Muscle of back (tissue), 11 donors: ENCODE results near the gene CLCF1. TPM values are rescaled to one million over a fixed set of nuclear protein-coding genes. Genes with fewer than 3 reads are reported as not detected.

ENCODE experiments used
- DNase-seq, 3 donors: peaks; one replicate each; pipeline versions ENCODE4 v3.0.0 to v3.0.0-alpha.2; 2013
- polyA plus RNA-seq, 10 donors: library from polyadenylated mRNA; unstranded; fragments of 120-200 nt; gene quantifications; one replicate each; pipeline ENCODE4 v1.2.1, GENCODE V29; 2013; ENCODE audit not compliant: insufficient read length in 10 of 10

CLCF1 gene
- polyA plus RNA-seq, 10 donors, result 1.7 to 3.8 (median 2.4) TPM

- DNase-seq, result no peak
Observed at GRCh38 chr11:67396259-67396581, 22.8 kb upstream of the CLCF1 start.

- no peak for DNase-seq
Observed at GRCh38 chr11:67395555-67396258, 22.3 kb upstream of the CLCF1 start.

GRCh38 chr11:67393990-67394389 is 20.6 kb upstream of the CLCF1 start:
- DNase-seq, result no peak

DNA sequence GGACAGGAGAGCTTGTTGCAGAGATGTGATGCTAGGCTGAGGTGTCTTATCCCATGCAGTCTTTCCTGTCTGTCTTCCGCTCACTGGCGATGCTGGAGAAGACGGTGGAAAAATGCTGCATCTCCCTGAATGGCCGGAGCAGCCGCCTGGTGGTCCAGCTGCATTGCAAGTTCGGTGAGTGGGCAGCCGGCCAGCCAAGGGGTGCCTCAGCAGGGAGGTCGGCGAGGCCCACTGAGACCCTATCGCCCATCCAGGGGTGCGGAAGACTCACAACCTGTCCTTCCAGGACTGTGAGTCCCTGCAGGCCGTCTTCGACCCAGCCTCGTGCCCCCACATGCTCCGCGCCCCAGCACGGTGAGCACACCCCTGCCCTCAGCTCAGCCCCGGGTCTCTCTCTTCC is 20.0 kb upstream of the CLCF1 start:
- no peak for DNase-seq

DNA sequence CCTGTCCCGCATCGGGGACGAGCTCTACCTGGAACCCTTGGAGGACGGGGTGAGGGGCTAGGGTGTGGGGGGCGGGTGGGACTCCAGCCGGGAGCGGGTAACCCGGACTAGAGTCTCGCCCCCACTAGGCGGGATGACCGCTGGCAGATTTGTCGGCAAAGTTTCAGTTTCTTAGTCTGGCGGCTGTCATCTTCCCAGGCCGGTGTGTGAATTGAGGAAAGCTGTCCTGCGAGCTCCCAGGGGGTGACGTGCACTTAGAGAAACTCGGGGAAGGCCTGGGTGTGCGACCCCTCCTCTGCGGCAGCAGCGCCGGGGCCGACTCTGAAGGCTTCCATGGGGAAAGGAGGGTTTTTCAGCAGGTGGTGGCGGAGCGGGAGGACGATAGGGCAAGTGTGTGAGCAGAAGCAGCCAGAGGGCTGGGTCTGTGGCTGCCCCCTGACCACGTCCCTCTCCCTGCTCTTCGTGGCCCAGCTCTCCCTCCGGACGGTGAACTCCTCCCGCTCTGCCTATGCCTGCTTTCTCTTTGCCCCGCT is 18.9 kb upstream of the CLCF1 start:
- no peak for DNase-seq

DNA sequence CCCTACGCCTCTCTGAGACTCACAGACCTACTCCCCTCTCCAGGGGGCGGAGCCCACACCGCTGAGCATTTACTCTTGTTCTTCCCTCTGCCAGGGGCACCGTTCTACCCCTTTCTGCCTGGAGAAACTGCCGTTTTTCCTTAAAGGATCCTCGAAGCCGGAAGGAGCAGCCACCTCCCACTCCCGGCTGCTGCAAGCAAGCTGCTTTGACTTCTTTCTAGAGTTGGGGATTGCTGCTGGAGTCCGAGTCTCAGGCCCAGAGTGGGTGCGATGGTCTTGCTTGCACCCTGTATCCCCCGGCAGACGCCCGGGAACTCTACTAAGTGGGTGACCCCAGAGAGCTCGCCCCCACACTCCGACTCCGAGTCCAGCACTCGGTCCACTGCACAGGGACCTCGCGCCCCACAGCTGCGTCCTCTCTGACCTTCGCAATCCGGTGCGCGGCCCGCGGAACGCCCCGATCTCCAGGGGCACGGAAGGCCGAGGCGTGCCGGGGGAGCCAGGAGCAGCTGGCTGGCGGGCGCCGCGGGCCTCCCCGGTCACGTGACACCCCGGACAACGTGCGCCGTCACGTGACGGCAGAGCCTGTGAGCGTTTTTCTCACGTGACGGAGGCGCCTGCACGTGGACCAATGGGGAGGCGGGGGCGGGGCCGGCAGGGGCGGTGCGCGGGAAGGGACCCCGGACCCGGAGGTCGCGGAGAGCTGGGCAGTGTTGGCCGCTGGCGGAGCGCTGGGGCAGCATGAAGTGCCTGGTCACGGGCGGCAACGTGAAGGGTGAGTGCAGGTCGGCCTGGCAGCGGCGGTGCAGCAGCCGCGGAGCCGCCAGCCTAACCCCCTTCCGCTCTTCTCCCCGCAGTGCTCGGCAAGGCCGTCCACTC is 18.1 kb upstream of the CLCF1 start, which contains the start of gene RAD9A:
Gene RAD9A, plus strand, starts transcription at position 683 of the 879 bp plus-strand sequence. Its CDS starts 59 bp downstream, at position 742.
- peak; percentile 95 to 98 (median 97) for DNase-seq

DNA sequence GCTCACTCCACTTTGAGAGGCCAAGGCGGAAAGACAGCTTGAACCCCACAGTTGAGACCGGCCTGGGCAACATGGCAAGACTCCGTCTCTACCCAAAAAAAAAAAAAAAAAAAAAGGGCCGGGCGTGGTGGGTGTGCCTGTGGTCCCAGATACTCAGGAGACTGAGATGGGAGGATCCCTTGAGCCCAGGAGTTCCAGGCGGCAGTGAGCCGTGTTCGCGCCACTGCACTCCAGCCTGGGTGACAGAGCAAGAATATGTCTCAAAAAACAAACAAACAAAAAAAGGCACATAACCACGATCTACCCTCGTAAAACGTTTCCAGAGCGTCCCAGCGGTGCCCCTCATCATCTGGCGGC is 17.5 kb upstream of the CLCF1 start:
- DNase-seq, result no peak

DNA sequence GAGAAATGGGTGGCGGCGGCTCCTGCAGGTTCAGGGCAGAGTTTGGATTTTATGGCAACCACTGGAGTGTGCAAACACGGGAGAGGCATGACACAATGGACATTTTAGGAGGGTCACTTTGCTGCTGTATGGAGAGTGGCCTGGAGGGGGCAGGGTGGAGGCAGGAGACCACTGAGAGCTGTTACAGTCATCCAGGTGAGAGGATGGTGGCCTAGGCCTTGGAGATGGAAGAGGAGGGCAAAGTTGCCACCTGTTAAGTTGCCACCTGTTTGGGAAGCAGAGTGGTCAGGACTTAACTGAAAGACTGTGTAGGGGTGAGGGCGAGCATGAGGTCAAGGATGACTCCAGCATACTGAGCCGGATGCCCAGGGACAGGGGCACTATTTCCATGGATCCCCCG is 16.1 kb upstream of the CLCF1 start:
- no peak for DNase-seq

DNA sequence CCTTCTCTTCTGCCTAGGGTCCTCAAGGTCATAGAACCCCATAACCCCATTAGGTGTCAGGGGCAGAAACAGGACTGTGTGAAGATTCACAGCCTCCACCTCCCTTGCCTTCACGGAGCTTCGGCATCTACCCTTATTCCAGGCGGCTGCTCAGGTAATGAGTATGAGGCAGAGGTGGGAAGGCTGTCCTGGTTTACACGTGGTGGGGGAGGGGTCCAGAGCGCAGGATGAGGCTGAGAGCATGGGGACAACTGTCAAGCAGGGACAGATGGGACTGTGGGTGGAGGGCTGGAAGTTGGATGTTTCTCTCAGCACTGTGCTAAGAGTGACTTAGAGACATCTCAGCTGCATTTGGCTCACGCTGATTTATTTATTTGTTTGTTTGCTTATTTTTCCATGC is 14.1 kb upstream of the CLCF1 start:
- no peak for DNase-seq

GRCh38 chr11:67387069-67387468 is 13.7 kb upstream of the CLCF1 start:
- DNase-seq, result no peak

- DNase-seq, result no peak
Observed at GRCh38 chr11:67384851-67385366, 11.5 kb upstream of the CLCF1 start.

DNA sequence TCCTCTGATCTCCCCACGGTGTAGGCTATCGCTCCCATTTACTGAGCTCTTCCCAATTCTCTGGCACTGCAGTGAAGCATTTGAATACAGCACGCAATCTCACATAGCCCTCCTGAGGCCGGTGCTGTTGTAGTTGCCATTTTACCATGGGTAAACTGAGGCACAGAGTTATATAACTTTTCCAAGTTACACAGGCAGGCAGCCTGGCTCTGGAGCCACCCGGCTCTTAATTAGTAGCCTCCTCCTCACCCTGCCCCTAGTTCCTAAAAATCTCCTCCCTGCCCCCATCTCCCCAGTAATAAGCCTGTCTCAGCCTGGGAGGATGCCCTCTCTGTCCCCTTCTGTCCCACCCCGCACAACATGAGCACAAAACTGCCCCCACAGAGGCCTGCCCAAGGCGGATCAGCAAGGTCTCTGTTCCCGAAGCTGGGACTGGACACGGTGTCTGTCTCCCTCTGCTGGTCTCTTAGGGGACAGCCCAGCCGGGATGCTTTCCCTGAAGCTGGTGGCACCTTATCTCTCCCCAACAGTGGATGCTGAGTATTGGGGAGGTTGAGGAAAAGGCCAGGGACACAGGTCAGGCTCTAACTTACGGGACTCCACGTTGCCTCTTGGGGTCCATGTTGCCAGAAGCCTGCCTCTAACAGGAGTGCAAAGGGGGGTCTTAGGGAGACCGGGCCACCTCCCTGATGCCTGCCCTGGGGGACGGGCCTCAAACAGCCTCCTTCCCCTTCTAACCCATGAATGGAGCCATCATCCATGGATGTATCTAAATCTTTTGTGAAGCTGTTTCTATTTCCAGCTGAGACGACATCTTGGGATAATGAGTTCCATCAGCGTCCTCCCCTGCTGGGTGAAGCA is 9.1 kb upstream of the CLCF1 start:
- DNase-seq, result peak; percentile 70 to 87 (median 77)

- DNase-seq, result no peak
Observed at GRCh38 chr11:67381244-67381972, 8.0 kb upstream of the CLCF1 start.

DNA sequence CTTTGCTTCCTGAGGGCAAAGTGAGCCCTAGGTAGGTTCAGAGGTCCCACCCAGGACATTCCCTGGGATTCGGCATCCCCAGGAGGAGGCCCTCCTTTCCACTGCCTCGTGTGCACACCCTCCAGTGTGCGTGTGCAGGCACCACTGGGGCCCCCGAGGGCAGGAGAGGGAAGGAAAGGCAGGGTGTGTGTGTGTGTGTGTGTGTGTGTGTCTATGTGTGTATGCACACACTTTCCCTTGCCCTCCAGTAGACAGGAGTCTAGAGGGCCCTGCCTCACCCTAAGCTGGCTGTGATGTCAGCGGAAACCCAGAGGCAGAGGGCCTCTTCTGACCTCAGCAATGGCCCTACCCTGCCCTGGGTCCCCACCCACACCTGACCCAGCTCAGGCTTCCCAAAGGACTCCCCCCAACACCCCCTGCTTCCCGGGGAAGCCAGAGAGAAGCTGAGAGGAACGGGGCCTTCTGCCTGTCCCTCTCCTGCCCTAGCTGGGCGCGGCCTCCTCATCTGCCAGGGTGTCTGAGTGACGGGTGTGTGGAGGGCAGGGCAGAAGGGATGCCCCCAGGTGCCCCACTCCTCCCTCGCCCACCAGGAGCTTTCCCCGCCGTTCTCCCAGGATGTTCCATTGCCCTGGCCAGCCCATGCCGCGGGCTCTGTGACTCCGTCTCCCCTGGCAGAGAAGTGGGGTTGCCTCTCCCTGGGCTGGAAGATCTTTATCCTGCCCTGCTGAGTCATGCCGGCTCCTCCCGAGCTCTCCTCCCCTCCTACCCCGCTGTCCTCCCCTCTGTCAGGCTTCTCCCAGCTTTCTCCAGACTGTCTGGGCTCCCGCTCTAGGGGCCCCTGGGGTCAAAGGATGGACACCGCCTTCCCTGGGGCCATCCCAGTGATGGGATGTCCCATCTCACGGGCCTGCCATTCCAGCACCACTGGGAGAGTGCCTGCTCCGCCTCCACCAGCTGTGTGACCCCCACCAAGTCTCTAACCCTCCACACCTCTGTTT is 6.0 kb upstream of the CLCF1 start:
- DNase-seq, result no peak

DNA sequence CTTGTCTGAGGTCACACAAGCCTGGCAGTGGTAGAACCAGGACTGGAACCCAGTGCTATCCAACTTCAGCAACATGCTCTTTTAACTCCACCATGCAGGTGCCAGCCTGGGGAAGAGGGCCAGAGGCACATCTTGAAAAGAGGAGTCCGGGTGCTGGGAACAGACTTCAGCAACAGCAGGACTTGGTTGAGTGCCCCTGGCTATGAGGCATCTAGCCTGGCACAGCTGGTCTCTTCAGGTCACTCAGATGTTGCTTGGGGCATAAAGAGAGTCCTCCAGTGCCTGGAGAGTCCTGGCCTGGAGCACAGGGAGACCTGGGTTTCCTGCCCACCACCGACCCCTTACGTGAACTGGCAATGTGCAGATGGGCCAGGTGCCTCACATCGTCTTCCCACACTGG is 5.1 kb upstream of the CLCF1 start:
- DNase-seq, result no peak

- DNase-seq, result no peak
Observed at GRCh38 chr11:67376873-67377808, 3.7 kb upstream of the CLCF1 start.

GRCh38 chr11:67376063-67376820 is 2.8 kb upstream of the CLCF1 start:
- no peak for DNase-seq
